HG03558 (cell line): ENCODE data around the gene PIK3R5.
"Not testable (repeated sequence)": the region's sequence is repeated elsewhere in the genome, so short reads cannot be mapped to it uniquely, and the experiment has no call there.

Experiments used
- ATAC-seq: cut with Tn5 transposase; IDR thresholded peaks from one replicate; pipeline ENCODE4 v1.9.1; 2021; ENCODE audit warnings: moderate number of reproducible peaks; ENCODE audit not compliant: unreplicated experiment; ENCODE audit errors: extremely low read depth

Gene PIK3R5

DNA sequence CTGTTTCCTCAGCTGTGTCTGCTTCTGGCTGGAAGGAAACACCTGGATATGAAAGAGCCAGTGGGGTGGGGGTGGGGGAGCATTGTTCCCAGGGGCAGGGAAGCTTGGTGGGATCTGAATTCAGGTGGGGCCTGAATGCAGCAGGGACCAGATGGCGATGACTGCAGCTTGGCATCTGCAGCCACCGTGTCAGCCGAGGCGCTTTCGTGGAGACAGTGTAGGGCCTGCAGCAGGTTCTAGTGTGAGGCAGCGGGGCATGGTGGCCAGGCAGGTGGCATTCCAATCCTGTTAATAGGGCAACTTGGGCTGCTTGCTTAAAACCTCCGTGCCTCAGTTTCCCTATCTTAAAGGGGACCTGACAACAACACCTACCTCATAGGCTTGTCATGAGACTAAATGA, 99.7 kb downstream of the PIK3R5 start:
- ATAC-seq: no peak

DNA sequence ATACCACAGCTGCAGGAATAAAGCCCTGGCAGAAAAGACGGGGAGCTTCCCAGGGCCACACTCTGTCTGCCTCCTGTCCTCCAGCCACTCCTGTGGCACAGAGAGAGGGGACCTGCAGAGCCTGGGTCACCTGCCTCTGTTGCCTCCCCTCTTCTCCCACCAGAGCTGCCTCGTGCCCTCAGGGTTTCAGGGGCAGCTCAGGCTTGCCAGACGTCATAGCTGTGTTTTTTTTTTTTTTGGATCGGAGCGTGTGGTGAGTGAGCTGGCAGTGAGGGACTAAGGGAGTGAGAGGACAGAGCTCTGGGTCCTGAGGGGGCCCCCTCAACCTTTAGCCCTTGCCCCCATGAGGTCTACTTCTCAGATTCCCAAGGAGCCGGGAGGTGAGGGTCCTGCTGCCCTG, 100.1 kb downstream of the PIK3R5 start:
- ATAC-seq: no peak

DNA sequence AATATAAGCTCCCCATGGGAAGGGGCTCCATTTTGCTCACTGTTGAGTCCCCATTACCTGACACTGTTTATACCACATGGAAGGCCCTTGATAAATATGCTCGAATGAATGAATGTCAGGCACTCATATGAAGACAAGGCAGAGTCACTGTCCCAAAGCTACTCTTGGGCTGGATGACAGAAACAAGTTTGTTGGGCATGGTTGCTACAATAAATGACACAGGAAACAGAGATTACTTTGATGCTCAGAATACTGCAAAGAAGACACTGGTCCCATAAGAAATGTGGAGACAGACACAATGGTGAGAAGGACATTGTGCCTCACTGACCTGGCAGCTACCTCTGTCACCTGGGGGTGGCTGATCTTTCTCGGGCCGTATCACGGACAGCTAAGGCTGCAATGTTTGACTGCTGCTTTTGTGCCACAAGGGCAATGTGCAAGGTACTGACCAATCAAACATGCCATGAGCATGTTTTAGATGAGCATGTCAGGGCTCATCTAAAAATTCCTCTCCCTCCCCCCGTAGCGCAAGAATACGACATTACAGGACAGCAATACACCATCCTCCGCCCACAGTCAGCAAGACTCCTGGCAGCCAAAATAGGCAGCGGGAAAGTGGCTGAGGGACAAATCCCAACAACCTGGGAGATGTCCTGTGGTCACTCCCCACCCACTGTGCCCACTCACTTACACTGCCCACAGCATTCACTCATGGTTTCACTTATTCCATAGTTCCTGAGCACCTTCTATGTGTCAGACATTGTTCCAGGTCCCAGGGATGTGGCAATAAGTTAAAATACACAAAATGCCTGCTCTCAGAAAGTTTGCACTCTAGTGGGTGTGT, 103.1 kb downstream of the PIK3R5 start:
- no peak for ATAC-seq

DNA sequence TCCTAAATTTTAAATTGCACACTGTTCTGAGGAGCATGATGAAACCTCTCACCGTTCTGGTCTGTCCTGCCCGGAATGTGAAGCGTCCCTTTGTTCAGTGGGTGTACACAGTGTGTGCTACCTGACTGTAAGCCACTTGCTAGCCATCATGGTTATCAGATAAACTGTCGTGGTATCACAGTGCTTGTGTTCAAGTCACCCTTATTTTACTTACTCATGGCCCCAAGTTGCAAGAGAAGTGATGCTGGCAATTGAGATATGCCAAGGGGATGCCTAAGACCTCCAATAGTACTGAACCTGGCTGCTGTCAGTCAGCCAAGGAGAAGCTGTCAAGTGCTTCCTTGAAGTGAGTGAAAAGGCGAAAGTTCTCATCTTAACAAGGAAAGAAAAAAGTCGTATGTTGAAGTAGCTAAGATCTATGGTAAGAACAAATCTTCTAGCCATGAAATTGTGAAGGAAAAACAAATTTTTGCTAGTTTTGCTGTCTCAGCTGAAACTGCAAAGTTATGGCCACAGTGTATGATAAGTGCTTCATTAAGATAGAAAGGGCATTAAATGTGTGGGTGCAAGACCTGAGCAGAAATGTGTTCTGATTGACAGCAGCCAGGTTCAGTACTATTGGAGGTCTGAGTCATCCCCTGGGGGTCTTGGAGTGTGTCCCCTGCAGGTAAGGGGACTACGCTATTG, 103.9 kb downstream of the PIK3R5 start:
- no peak for ATAC-seq

DNA sequence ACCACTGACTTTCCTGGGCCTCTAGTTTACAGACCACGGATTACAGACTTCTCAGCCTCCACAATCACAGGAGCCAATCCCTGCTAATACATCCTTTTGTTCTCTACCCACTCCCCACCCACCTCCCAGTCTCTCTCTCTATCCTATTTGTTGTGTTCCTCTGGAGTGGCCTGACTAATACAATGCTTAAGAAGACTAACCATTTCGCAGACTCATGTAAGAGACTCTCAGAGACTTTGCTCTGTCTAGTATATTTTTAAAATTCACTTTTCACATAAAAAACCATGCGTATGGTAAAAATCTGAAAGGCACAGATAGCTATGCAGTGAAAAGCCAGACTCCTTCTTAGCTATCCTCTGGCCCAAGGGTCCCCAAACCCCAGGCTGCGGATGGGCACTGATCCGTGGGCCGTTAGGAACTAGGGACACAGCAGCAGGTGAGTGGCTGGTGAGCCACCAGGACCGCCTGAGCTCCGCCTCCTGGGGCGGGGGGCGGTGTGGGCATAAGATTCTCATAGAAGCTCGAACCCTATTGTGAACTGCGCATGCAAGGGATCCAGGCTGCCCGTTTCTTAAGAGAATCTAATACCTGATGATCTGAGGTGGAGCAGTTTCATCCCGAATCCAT, 105.6 kb downstream of the PIK3R5 start:
- no peak for ATAC-seq

DNA sequence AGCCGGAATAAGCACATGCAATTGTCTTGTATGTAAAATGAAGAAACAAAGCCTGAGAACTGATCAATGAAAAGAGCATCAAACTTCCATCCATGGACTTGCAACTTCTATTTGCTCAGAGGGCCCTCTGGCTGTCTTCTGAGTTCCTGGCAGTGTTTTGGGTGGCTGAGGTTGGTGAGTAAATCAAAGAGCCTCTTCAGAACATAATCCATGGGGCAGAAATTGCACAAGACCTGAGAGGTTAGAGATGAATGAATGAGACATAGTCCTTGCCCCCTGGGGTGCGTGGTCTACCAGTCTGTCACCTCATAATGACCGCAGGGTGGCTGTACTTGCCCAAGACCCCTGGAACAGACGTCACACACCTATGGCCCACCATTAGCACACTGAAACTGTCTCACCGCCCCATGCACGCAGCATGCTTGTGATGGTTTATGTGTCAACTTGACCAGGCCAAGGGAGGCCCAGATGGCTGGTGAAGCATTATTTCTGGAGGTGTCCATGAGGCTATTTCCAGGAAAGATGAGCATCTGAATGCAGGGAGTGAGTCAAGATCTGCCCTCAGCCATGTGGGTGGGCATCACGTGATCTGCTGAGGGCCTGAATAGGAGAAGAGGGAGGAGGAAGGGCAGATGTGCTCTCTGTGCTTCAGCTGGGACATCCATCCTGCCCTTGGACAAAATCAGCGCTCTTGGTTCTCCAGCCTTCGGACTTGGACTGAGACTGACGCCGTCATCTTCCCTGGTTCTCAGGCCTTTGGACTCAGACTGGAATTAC, 106.3 kb downstream of the PIK3R5 start:
- no peak for ATAC-seq

DNA sequence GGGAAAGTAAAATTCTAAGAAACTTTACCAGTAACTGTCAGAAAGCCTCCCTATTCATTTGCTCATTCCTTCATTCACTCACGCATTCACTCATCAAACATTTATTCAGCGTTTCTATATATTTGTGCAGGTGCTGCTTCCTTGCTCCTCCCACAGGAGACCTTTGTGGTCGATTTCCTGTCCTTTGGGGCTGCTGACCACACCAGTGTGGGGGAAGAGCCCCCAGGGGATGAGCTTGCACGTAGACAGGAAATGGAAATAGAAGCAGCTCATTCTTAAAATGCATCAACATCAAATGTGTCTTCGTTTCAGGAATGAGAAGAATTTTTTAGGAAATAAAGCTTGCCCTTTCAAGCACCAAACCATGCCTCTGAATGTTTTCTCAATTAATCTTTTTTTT, 107.6 kb downstream of the PIK3R5 start:
- ATAC-seq: no peak

DNA sequence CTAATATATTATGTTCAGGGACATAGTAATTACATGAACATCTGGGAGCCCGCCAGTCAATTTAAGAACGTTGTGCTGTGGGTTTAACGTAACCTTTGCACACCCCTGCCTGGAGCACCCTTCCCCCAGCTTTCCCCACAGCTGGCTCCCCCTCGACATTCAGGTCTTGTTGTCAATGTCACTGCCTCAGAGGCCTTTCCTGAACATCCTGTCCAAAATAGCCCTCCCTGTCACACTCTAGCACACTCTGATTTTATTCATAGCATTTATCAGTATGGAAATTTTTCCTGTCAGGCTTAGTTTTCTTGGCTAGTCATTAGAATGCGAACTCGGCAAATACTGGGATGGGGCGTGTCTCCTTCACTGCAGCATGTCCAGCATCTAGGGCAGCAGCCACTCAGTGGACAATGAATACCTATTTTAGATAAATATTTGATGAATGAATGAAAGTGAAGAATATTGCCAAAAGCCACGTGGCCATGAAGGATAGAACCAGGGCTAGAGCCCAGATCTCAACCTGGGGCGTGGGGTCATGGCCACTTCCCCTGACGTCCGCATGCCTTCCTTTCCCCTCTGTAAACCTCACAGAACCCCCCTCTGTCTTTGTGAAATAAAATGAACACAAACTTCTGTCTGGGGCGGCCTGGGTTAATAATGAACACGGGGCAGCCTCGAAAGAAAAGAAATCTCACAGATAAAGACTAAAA, 108.5 kb downstream of the PIK3R5 start:
- ATAC-seq: no peak

DNA sequence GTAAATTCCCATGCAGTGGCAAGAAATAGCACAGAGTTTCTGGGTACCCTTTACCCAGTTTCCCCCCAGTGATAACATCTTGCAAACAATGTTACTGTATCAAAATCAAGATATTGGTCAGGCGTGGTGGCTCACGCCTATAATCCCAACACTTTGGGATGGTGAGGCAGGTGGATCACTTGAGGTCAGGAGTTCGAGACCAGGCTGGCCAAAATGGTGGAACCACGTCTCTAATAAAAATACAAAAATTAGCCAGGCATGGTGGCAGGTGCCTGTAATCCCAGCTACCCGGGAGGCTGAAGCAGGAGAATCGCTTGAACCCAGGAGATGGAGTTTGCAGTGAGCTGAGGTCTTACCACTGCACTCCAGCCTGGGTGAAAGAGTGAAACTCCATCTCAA, 109.3 kb downstream of the PIK3R5 start:
- not testable (repeated sequence) for ATAC-seq

DNA sequence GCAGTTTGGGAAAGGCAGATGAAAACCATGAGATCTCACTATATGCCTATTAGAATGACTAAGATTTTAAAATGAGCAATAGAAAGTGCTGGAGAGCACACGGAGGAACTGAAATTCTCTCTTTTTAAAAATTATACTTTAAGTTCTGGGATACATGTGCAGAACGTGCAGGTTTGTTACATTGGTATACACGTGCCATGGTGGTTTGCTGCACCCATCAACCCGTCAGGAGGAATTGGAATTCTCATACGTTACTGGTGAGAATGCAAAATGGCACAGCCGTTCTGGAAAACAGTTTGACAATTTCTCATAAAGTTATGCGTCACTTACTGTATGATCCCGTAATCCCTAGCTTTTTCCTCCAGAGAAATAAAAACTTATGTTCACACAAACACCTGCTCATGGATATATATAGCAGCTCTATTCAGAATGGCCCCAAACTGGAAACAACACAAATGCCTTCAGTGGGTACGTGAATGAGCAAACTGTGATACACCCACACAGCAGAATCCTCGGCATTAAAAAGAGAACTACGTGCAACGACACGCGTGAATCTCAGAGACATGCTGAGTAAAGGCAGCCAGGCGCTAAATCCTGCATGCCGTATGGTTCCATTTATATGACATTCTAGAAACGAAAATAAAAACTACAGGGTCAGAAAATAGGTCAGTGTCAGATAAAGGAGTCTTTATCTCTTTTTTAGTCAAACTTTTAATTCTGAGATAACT, 109.9 kb downstream of the PIK3R5 start:
- ATAC-seq: no peak

DNA sequence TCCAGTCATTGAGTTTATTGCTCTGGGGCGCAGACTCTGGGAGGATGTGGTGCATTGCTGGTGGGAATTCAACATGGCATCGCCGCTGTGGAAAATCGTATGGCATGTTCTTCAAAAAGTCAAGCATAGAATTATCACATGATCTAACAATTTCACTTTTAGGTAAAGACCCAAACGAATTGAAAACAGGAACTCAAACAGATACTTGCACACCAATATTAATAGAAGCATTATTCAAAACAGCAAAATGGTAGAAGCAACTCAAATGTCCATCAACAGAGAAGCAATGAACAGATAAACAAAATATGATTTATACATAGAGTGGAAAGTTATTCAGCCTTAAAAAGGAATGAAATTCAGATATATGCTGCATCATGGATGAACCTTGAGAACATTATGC, 113.9 kb downstream of the PIK3R5 start:
- ATAC-seq: no peak

DNA sequence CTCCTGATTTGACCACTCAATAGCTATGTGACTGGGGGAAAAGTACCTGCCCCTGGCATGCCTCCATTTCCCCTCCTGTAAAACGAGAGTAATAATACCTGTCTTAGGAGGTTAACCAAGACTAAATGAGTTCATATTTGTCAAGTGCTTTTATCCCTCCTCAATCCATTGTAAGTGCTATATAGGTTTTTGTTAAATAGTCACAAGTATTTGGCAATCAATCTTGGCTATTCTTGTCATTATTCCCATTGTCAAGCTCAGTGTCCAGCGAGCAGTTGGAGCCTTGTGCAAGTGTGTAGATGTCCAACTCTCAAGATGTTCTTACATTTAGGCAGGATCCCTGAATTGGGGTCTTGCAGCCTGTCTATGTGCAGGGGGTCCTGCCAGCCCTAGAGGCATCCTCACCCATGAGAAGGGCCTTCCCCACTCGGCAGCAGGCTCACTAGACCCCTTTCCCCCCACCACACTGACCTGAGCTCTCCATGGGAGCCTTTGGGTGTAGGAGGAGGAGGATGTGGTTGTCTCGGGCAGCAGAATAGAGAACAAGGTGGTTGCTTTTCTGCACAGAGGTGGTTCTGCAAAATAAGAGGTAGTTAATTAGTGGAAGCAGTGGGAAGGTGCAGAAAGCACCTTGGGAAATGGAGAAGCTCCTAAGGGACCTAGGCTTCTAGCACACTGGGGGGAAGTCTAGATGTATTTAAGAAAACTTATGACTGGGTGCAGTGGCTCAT, 116.0 kb downstream of the PIK3R5 start:
- ATAC-seq: no peak

DNA sequence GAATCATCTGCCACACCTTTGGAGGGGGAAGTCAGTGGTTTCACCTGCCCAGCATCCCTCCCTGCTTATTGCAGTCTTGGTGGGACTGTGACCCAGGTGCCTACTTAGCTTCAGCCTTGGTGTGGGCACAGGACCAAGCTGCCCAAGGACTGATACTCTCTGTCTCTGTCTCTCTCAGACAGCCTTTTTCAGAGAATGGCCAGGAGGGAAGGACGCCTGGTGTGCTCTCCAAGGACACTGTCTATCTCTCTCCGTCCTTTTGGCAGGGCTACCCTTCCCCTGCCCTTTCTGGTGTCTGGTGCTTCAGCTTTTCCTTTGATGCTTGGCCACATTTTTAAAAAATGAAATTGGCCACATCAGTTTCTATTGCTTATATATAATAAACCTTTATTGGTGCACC, 117.6 kb downstream of the PIK3R5 start:
- no peak for ATAC-seq

DNA sequence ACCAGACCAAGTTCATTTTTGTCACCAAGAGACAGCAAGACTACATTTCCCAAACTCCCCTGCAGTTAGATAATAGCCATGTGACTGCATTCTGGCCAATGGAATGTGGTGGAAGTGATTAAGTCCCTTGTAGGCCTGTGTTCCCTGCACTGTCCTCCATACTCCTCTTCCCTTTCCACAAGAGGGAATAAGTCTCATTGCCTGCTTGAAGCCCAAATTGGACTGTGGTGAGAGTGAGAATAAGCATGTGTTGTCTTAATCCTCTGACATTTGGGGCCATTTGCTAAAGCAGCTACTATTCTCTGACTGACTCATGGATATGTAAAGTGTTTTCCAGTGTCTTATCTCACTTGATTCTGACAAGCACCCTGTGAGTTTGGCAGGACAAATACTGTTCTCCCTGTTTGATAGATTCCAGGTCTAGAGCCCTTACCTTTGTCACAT, 118.7 kb downstream of the PIK3R5 start:
- ATAC-seq: no peak

DNA sequence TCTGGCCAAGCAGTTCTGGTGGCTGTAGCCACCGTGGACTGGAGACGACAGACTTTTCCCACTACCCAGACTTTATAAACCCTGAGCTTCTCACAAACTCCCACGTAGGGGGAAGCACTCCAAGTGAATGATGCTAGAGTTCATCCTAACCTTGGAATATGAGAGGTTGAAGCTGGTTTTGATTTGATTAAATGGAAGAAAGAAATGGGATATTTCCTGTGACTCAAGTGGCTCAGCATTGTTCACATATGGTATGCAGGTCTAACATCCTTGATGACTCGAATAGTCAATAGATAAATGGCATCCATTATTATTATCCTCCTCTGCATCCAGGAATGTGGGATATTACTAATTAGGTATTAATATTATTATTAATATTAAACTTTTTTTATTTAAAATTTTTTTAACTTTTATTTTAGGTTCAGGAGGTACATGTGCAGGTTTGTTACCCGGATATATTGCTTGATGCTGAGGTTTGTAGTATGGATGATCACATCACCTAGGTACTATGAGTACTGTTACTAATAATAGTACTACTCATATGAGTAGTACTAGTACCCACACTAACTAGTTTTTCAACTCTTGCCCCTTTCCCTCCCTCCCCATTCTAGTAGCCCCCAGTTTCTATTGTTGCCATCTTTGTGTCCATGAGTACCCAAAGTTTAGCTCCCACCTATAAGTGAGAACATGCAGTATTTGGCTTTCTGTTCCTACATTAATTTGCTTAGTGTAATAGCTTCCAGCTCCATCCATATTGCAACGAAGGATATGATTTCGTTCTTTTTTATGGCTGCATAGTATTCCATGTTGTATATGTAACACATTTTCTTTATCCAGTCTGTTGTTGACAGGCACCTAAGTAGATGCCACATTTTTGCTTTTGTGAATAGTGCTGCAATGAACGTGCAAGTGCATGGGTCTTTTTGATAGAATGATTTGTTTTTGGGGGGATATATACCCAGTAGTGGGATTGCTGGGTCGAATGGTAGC, 121.0 kb downstream of the PIK3R5 start:
- no peak for ATAC-seq

DNA sequence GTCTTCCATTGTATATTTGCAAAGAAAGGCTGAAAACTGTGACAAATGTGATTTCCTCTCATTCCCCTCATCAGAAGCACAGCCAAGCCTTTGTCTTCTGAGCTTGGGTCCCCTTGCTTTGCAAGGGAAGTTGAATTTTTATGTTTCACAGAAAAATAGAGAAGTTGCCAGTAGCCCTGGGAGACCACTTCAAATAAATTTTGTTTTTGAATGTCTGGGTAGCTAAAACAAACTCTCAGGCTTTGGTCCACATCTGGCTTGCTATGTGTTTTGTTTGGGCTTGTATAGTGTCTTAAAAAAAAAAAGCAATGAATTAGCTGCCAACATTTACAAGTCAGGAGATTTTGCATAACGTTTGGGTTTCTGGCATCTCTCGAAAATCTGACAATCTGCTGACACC, 122.2 kb downstream of the PIK3R5 start:
- ATAC-seq: no peak

DNA sequence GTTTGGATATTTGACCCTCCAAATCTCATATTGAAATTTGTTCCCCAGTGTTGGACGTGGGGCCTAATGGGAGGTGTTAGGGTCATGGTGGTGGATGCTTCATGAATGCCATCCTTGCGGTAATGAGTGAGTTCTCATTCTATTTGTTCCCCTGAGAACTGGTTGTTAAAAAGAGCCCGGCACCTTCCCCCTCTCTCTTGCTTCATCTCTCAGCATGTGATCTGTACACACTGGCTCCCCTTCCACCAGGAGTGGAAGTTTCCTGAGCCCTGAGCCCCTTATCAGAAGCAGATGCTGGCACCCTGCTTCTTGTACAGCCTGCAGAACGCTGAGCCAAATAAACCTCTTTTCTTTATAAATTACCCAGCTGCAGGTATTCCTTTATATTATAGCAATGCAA, 123.7 kb downstream of the PIK3R5 start:
- no peak for ATAC-seq
